ENCODE results near the gene KIAA0040. TPM values are rescaled to one million over a fixed set of nuclear protein-coding genes. Genes with fewer than 3 reads are reported as not detected.
A peak's percentile ranks its signal among the peaks of the same experiment; 100 is the strongest.

The KIAA0040 gene
- polyA plus RNA-seq, 1 donor from 2014 or later = not detected

GRCh38 chr1:175193527-175193910 is 943 bp upstream of the KIAA0040 start:
- no peaks in the 10 kb centered on the region for H3K9me3 ChIP-seq (ENCODE audit: low read length)
- no peaks in the 10 kb centered on the region for H3K79me2 ChIP-seq (replicated peaks; ENCODE audit: insufficient read depth, low read length)
- H3K9ac ChIP-seq (ENCODE audit: low read length) = no peak overlapping the region
- H3K9me2 ChIP-seq (ENCODE audit: insufficient read depth, low read length) = no peaks in the 10 kb centered on the region
- H3F3A ChIP-seq (ENCODE audit: insufficient read depth, low read length, poor library complexity, severe bottlenecking) = no peaks in the 10 kb centered on the region
- H3K36me3 ChIP-seq (ENCODE audit: insufficient read depth, low read length) = no peaks in the 10 kb centered on the region
- no peak overlapping the region for H3K27ac ChIP-seq (ENCODE audit: low read length)
- H3K27me3 ChIP-seq (ENCODE audit: insufficient read depth, low read depth, low read length) = peaks cover 46% of the 10 kb centered on the region
- no peak overlapping the region for H3K4me2 ChIP-seq (ENCODE audit: low read length)
- H2AFZ ChIP-seq (ENCODE audit: low read depth, low read length) = no peak overlapping the region
- TF ChIP-seq POLR2AphosphoS5 (IDR thresholded peaks at IDR 0.05) (no peak), MXI1 (conservative IDR thresholded peaks at IDR 0.05; ENCODE audit: poor library complexity, severe bottlenecking) (no peak)
- H4K20me1 ChIP-seq (ENCODE audit: insufficient read depth) = no peaks in the 10 kb centered on the region
- peak overlapping the region; percentile 60 for H3K4me3 ChIP-seq (ENCODE audit: low read length)

- Histone ChIP-seq H3K4me2 (ENCODE audit: low read length) (no peak overlapping the region), H3K9me3 (ENCODE audit: low read length) (no peaks in the 10 kb centered on the region), H4K20me1 (ENCODE audit: insufficient read depth) (no peaks in the 10 kb centered on the region), H3K27ac (ENCODE audit: low read length) (no peak overlapping the region), H3K27me3 (ENCODE audit: insufficient read depth, low read depth, low read length) (peaks cover 46% of the 10 kb centered on the region), H3F3A (ENCODE audit: insufficient read depth, low read length, poor library complexity, severe bottlenecking) (no peaks in the 10 kb centered on the region), H3K9ac (ENCODE audit: low read length) (no peak overlapping the region), H3K9me2 (ENCODE audit: insufficient read depth, low read length) (no peaks in the 10 kb centered on the region), H3K36me3 (ENCODE audit: insufficient read depth, low read length) (no peaks in the 10 kb centered on the region), H3K4me3 (ENCODE audit: low read length) (peak overlapping the region; percentile 60), H2AFZ (ENCODE audit: low read depth, low read length) (no peak overlapping the region), H3K79me2 (replicated peaks; ENCODE audit: insufficient read depth, low read length) (no peaks in the 10 kb centered on the region)
- TF ChIP-seq POLR2AphosphoS5 (IDR thresholded peaks at IDR 0.05) (no peak), RAD21 (conservative IDR thresholded peaks at IDR 0.05) (no peak), EZH2 (IDR thresholded peaks at IDR 0.05; ENCODE audit: borderline replicate concordance, insufficient read depth, low read length, poor library complexity, severe bottlenecking) (no peak), SMC3 (conservative IDR thresholded peaks at IDR 0.05; ENCODE audit: poor library complexity) (no peak), MXI1 (conservative IDR thresholded peaks at IDR 0.05; ENCODE audit: poor library complexity, severe bottlenecking) (no peak), REST (IDR thresholded peaks at IDR 0.05; ENCODE audit: borderline replicate concordance) (no peak), CTCF (IDR thresholded peaks at IDR 0.05; ENCODE audit: poor library complexity, severe bottlenecking) (no peak), TAF1 (IDR thresholded peaks at IDR 0.05; ENCODE audit: low read depth) (no peak), EP300 (conservative IDR thresholded peaks at IDR 0.05; ENCODE audit: poor library complexity, severe bottlenecking) (no peak)
Measured at GRCh38 chr1:175192111-175192629, 406 bp downstream of the KIAA0040 start.
